CD4-positive, alpha-beta T cell (primary cell): ENCODE results near the gene PWWP2B. TPM values are rescaled to one million over a fixed set of nuclear protein-coding genes. Genes with fewer than 3 reads are reported as not detected.
A peak's percentile ranks its signal among the peaks of the same experiment; 100 is the strongest.

ENCODE experiments used
- ATAC-seq: fragments of 200-7000 bp; cut with Tn5 transposase; one replicate; pipeline ENCODE4 v1.10.0; 2022; ENCODE audit warnings: mild to moderate bottlenecking; ENCODE audit not compliant: poor library complexity
- CTCF ChIA-PET: fragments of 350-600 bp; sonication (Branson Sonifier 250); formaldehyde crosslinking; loops from one replicate; lab custom pipeline; 2021; ENCODE audit warnings: antibody characterized with exemption, inconsistent platforms; lab: Charles Lee
- POLR2A ChIA-PET: fragments of 350-600 bp; sonication (Branson Sonifier 250); formaldehyde crosslinking; loops from one replicate; lab custom pipeline; 2021; ENCODE audit warnings: antibody characterized with exemption, inconsistent platforms; lab: Charles Lee
- DNase-seq, 14 experiments: peaks; one replicate each; pipeline ENCODE4 v3.0.0-alpha.2; 2013 to 2020; ENCODE audit warnings: mixed read lengths in 2 of 14
- H3K27ac ChIP-seq, 2 donors: one replicate each; pipeline versions ENCODE4 v1.5.1 to v1.7.0; 2013; ENCODE audit warnings: low read length in 2 of 2, low read depth in 1 of 2, mild to moderate bottlenecking in 1 of 2
- H3K27me3 ChIP-seq, 2 experiments: 1 replicate in 1 of 2; 2 replicates in 1 of 2; pipeline versions ENCODE4 v1.6.1 to v1.7.0; 2013; ENCODE audit warnings: low read length in 2 of 2, control low read depth in 1 of 2, mild to moderate bottlenecking in 1 of 2, moderate library complexity in 1 of 2; ENCODE audit not compliant: insufficient read depth in 2 of 2, control insufficient read depth in 1 of 2
- H3K36me3 ChIP-seq: one replicate; pipeline ENCODE4 v1.6.1; 2013; ENCODE audit warnings: low read length, control low read depth; ENCODE audit not compliant: insufficient read depth
- H3K4me1 ChIP-seq: one replicate; pipeline ENCODE4 v1.6.1; 2013; ENCODE audit warnings: low read length, control low read depth; ENCODE audit not compliant: insufficient read depth
- H3K4me3 ChIP-seq: one replicate; pipeline ENCODE4 v1.5.1; 2013; ENCODE audit warnings: mild to moderate bottlenecking, low read length, moderate library complexity
- H3K9me3 ChIP-seq, 2 experiments: 1 replicate in 1 of 2; 2 replicates in 1 of 2; pipeline versions ENCODE4 v1.6.1 to v1.7.0; 2013; ENCODE audit warnings: low read length in 2 of 2, mild to moderate bottlenecking in 2 of 2, control low read depth in 1 of 2, moderate library complexity in 1 of 2; ENCODE audit not compliant: control insufficient read depth in 1 of 2, insufficient read depth in 1 of 2
- H3K27ac Mint-ChIP-seq: one replicate; pipeline ENCODE4 v1.8.0; 2020; ENCODE audit warnings: mixed read lengths
- H3K27me3 Mint-ChIP-seq: one replicate; pipeline ENCODE4 v1.8.0; 2021; ENCODE audit warnings: mixed read lengths
- H3K36me3 Mint-ChIP-seq: one replicate; pipeline ENCODE4 v1.8.0; 2021; ENCODE audit warnings: low read depth, mixed read lengths
- H3K4me1 Mint-ChIP-seq: one replicate; pipeline ENCODE4 v1.8.0; 2021; ENCODE audit warnings: low read depth, mixed read lengths
- H3K4me3 Mint-ChIP-seq: one replicate; pipeline ENCODE4 v1.8.0; 2020; ENCODE audit warnings: mild to moderate bottlenecking, mixed read lengths
- H3K9me3 Mint-ChIP-seq: one replicate; pipeline ENCODE4 v1.8.0; 2020; ENCODE audit warnings: mixed read lengths
- intact Hi-C, 2 experiments: fragments of 100-400 bp; cut with DNase I in 1 of 2; cut with micrococcal nuclease in 1 of 2; formaldehyde crosslinking; loops; one replicate each; pipeline versions ENCODE4 v1.15.1 to v1.9.0; 2023 to 2025; cut with DNase I, micrococcal nuclease
- total RNA-seq, 174 experiments: library from RNA in 2 of 174; stranded (reverse) in 2 of 174; gene quantifications; one replicate each; pipeline ENCODE4 v1.2.3 and lab custom pipeline; 2021 to 2026
- TF ChIP-seq, protein P1 (sequence below): fragments of 200-600 bp; IDR thresholded peaks from one replicate; pipeline ENCODE4 v1.8.0; 2022; ENCODE audit warnings: antibody characterized with exemption, mild to moderate bottlenecking

PWWP2B gene
- total RNA-seq, 2 experiments from 2014 or later: 19.2 to 19.6 TPM

DNA sequence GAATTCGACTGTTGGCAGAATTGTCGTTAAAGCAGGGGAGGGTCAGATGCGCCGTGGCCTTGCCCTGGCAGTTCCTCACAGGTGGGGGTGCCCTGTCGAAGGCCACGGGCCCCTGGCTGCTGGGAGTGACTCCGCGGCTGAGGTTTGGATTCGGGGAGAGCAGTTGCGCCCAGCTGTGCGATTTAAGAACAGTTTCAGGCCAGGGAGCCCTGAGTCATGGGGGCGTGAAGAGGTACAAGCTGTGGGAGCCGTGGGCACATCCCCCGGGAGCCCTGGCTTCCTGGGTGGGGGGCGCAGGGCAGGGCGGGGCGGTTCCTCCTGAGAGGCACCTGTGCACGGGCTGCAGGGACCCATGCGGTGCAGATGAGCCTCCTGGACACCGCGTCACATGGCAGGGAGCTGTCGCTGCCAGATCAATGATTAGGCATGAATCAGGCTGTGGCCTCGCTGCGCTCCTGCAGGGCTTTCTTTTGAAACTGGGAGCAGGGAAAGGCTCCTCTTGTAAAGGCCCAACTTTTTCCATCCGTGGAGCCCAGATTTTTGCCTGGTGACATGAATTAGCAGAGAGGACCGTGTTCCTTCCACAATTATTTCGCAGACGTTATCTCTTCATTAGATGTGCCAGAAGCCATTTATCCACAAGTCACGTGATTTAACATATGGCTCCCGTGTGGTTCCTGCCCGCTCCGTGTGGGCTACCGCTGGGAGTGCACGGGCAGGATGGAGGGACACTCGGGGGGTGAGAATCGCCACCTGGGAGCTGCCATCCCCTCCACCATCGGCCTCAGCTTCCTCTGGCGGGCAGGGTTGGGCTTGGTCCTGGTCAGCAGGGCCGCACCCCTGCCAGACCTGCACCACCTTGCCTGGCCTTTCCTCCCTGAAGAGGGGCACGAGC is 918 bp downstream of the PWWP2B start:
- Histone ChIP-seq H3K27ac (peak overlapping the region in 1 of 2 donors; percentile 13), H3K36me3 (no peaks in the 10 kb centered on the region), H3K9me3 (no peaks in the 10 kb centered on the region), H3K4me3 (peak overlapping the region; percentile 70), H3K4me1 (peaks cover 44% of the 10 kb centered on the region), H3K27me3 (no peaks in the 10 kb centered on the region)
- Mint-ChIP-seq H3K27me3 (no peaks in the 10 kb centered on the region), H3K27ac (peak overlapping the region; percentile 83), H3K4me1 (peaks cover 24% of the 10 kb centered on the region), H3K36me3 (peaks cover 5% of the 10 kb centered on the region), H3K4me3 (peak overlapping the region; percentile 92), H3K9me3 (no peaks in the 10 kb centered on the region)
- POLR2A ChIA-PET: interaction anchor here (0.8 to 2.3 kb wide), 5 partner anchors 46 to 141 kb away, joined by 3 to 25 read pairs (median 5); no protein-coding TSS in a partner anchor
- CTCF ChIA-PET: interaction anchor here (1.5 to 1.6 kb wide), 2 partner anchors 45 to 49 kb away, joined by 3 to 4 read pairs; no protein-coding TSS in a partner anchor
- DNase-seq: peak in 9 of 14 experiments; percentile 12 to 67 (median 33)
- peak; percentile 8 for ATAC-seq
- intact Hi-C loops: loop anchor here (2.0 to 10.0 kb wide), 5 partner anchors 55 to 413 kb away; partner anchors contain the start of genes INPP5A (in 2 of the 2), BNIP3 (in 1 of the 2) and LRRC27 (in 1 of the 2)
- TF ChIP-seq, protein P1, sequence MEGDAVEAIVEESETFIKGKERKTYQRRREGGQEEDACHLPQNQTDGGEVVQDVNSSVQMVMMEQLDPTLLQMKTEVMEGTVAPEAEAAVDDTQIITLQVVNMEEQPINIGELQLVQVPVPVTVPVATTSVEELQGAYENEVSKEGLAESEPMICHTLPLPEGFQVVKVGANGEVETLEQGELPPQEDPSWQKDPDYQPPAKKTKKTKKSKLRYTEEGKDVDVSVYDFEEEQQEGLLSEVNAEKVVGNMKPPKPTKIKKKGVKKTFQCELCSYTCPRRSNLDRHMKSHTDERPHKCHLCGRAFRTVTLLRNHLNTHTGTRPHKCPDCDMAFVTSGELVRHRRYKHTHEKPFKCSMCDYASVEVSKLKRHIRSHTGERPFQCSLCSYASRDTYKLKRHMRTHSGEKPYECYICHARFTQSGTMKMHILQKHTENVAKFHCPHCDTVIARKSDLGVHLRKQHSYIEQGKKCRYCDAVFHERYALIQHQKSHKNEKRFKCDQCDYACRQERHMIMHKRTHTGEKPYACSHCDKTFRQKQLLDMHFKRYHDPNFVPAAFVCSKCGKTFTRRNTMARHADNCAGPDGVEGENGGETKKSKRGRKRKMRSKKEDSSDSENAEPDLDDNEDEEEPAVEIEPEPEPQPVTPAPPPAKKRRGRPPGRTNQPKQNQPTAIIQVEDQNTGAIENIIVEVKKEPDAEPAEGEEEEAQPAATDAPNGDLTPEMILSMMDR: no peak

DNA sequence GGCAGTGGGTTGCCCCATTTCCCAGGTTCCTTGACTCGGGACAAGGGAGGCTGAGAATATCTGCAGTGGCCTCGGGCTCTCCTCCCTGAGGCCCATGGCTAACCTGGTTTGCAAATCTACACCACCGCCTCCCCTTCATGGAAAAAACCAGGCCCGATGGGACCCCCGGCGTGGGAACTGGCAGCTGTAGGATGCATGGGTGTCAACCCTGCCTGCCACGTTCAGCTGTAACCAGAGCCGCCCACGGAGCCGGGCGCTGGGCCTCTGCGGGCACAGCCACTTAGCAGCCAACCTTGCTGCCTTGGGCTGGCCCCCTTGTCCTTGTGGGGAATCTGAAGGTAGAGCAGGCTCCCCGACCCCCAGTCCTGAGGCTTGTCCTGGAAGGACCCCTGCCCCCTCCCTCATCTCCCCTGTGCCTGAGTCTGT is 1.6 kb downstream of the PWWP2B start:
- Mint-ChIP-seq H3K9me3 (no peaks in the 10 kb centered on the region), H3K36me3 (peaks cover 5% of the 10 kb centered on the region), H3K27ac (peak overlapping the region; percentile 83), H3K4me3 (peak overlapping the region; percentile 92), H3K27me3 (no peaks in the 10 kb centered on the region), H3K4me1 (peaks cover 24% of the 10 kb centered on the region)
- Histone ChIP-seq H3K27me3 (no peaks in the 10 kb centered on the region), H3K4me1 (peaks cover 44% of the 10 kb centered on the region), H3K36me3 (no peaks in the 10 kb centered on the region), H3K27ac (no peak overlapping the region), H3K9me3 (no peaks in the 10 kb centered on the region), H3K4me3 (no peak overlapping the region)
- ChIA-PET CTCF (interaction anchor here (1.5 to 1.6 kb wide), 2 partner anchors 45 to 48 kb away, joined by 3 to 4 read pairs; no protein-coding TSS in a partner anchor), POLR2A (interaction anchor here (2.0 to 2.3 kb wide), 2 partner anchors 48 to 54 kb away, joined by 7 to 25 read pairs; no protein-coding TSS in a partner anchor)
- DNase-seq (no peak), ATAC-seq (no peak)
- TF ChIP-seq, protein P1: no peak
- intact Hi-C loops: loop anchor here (10.0 kb wide), 2 partner anchors 136 to 414 kb away; partner anchors contain the start of genes BNIP3 (in 1 of the 2) and INPP5A (in 1 of the 2)

DNA sequence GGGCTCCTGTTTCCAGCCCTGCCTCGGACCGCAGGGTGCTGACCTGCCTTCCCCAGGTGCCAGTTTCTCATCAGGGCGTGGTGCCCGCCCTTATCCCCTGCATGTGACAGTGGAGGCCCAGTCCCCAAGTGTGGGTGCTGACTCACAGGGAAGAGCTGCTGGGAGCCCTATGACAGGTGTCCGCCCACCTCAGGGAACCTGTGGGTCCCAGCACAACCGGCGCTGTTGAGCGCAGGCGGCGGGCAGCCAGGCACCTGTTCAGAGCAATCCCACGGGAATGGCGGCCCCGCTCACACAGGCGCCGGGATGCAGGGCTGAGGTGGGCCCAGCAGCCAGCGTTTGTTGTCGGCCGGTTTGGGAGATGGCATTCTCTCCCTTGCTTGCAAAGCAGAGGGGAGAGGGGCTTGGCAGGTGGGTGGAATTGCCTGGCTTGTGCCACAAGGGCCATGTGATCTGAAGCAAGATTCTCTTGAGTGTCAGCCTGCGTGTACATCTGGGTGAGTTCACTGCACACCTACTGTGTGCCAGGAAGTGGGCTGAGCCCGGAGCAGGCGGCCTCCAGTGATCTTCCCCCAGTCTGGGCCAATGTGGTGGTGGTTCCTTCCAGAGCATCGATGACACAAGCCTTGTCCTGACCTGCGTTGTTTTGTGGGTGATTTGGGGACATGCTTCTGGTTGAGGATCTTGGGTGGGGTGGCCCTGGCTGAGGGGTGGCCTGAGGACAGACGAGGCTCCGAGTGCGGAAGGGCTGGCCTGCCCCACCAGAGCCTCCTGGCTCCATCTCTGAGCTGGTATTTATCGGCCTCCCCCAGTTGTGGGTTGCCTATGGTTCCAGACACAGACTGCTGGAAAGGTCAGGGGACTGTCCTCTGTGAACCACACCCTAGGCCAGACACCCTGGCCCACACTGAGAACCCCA is 2.4 kb downstream of the PWWP2B start:
- H3K9me3 Mint-ChIP-seq: no peaks in the 10 kb centered on the region
- Histone ChIP-seq H3K4me1 (peaks cover 44% of the 10 kb centered on the region), H3K36me3 (no peaks in the 10 kb centered on the region), H3K4me3 (no peak overlapping the region), H3K27ac (peak overlapping the region in 1 of 2 donors; percentile 41), H3K9me3 (no peaks in the 10 kb centered on the region), H3K27me3 (no peaks in the 10 kb centered on the region)
- H3K27ac Mint-ChIP-seq: peak overlapping the region; percentile 83
- intact Hi-C loops: loop anchor here (10.0 kb wide), 2 partner anchors 135 to 415 kb away; partner anchors contain the start of genes BNIP3 (in 1 of the 2) and INPP5A (in 1 of the 2)
- H3K4me3 Mint-ChIP-seq: peak overlapping the region; percentile 81
- TF ChIP-seq, protein P1: no peak
- DNase-seq (no peak), ATAC-seq (no peak)
- peaks cover 24% of the 10 kb centered on the region for H3K4me1 Mint-ChIP-seq
- peaks cover 5% of the 10 kb centered on the region for H3K36me3 Mint-ChIP-seq
- CTCF ChIA-PET: no interaction called here
- H3K27me3 Mint-ChIP-seq: no peaks in the 10 kb centered on the region
- POLR2A ChIA-PET: no interaction called here
